Aorta (tissue), 4 donors: ENCODE data around the gene RNASET2. TPM values are rescaled to one million over a fixed set of nuclear protein-coding genes. Genes with fewer than 3 reads are reported as not detected.

Source experiments
- microRNA-seq, 2 donors: library from miRNA; unstranded; fragments of <30 nt; microRNA quantifications; one replicate each; pipeline ENCODE4 v1.2.0, GENCODE V29; 2020
- polyA plus RNA-seq, 2 donors: library from polyadenylated mRNA; stranded (reverse); fragments of 200-250 nt; gene quantifications; one replicate each; pipeline ENCODE4 v1.2.3, GENCODE V29; 2013
- total RNA-seq, 2 donors: library from RNA; stranded (reverse); fragmentation: NEBNext Ultra II Directional; extraction: Animal tissue kit (Norgen Biotek cat#: 25700); gene quantifications; one replicate each; pipeline ENCODE4 v1.2.1, GENCODE V29; 2021
- donor health status: healthy with polysubstance abuse.
- donor health status: Bipolar disorder and iron deficiency.
- donor health status: DM: no; HTN: no; CAD: no.
- donor health status: DM: yes; HTN: yes; CAD: no.

The RNASET2 gene
- total and polyA plus RNA-seq, 4 donors, result 23.3 to 64.8 (median 34.4) TPM

Small RNA genes within 50 kb of the gene (microRNA-seq; reads per million reads assigned to microRNA genes)
- 0 to 2.0 reads per million in 2 donors for gene MIR3939

Other genes with a start within 250 kb of the RNASET2 start
- gene CEP43, start 42.8 kb upstream of the RNASET2 start, total RNA-seq, result 10 to 100 TPM in 1 of 2 donors, 1 to 10 TPM in 1; 8.4 to 13.6 TPM
- gene CEP43, start 42.8 kb upstream of the RNASET2 start, polyA plus RNA-seq, result 1 to 10 TPM; 7.8 to 9.4 TPM
- under 1 TPM in 1 of 2 donors, not detected in 1; 0.54 TPM for gene CCR6, start 166.5 kb upstream of the RNASET2 start, total RNA-seq
- not detected for gene CCR6, start 166.5 kb upstream of the RNASET2 start, polyA plus RNA-seq
- not detected for gene GPR31, start 201.4 kb upstream of the RNASET2 start, total RNA-seq
- gene GPR31, start 201.4 kb upstream of the RNASET2 start, polyA plus RNA-seq, result not detected